ENCODE results near the gene SH3BGRL2. TPM values are rescaled to one million over a fixed set of nuclear protein-coding genes. Genes with fewer than 3 reads are reported as not detected.

Gene SH3BGRL2
- total and polyA plus RNA-seq, 2 of the 8 experiments (the other 6 are each of a cell fraction or from before 2014, with no cell fraction given), result 6.0 to 20.3 TPM

DNA sequence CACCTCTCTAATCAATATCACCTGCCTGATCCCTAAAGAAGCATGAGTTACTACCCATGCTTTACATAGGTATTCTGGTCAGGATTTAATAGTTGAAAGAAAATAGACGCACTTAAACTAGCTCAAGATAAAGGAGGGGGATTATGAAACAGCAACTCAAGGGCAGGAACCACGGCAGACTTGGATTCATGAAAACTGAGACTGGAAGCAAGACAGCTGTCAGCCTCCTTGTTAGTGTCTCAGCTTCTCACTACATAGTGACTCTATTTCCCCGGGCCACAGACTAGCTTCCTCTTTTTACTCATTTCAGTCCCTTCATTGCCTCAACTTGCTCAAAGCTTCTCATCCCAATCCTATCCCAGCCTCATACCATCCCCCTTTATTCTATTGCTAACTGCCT, 4.3 kb upstream of the SH3BGRL2 start:
- Histone ChIP-seq H2BK20ac (ENCODE audit: low read length) (no peak overlapping the region), H4K91ac (replicated peaks; ENCODE audit: insufficient read length, low read length) (no peak overlapping the region), H2BK120ac (replicated peaks; ENCODE audit: low read depth, low read length) (no peak overlapping the region), H3K14ac (ENCODE audit: insufficient read length) (no peak overlapping the region), H3K79me2 (ENCODE audit: control insufficient read depth in 1 of 2, insufficient read depth in 2 of 2, low read length in 2 of 2) (no peaks in the 10 kb centered on the region), H4K8ac (ENCODE audit: extremely low read depth, insufficient read depth, low read length) (no peak overlapping the region), H3K4ac (replicated peaks; ENCODE audit: insufficient read length, low read depth, low read length) (no peak overlapping the region), H3K9me3 (ENCODE audit: insufficient read depth in 2 of 2, low read depth in 1 of 2, low read length in 1 of 2) (no peaks in the 10 kb centered on the region), H2BK15ac (ENCODE audit: low read length) (no peak overlapping the region), H3K56ac (replicated peaks; ENCODE audit: insufficient read length, low read depth, low read length) (no peak overlapping the region), H4K20me1 (replicated peaks in 1 of 2; ENCODE audit: control insufficient read depth in 1 of 2, insufficient read depth in 2 of 2, low read length in 2 of 2) (no peaks in the 10 kb centered on the region), H2AK5ac (ENCODE audit: low read depth, low read length) (no peak overlapping the region), H3K4me3 (ENCODE audit: extremely low read depth in 1 of 4, insufficient read depth in 2 of 4, low read depth in 3 of 4, low read length in 4 of 4) (no peak overlapping the region), H3K27ac (ENCODE audit: low read depth, low read length) (no peak overlapping the region), H3K4me2 (ENCODE audit: insufficient read depth in 1 of 2, low read depth in 2 of 2, low read length in 2 of 2) (no peak overlapping the region), H2AFZ (ENCODE audit: low read length) (no peak overlapping the region), H3K36me3 (ENCODE audit: control insufficient read depth in 2 of 4, insufficient read depth in 4 of 4, low read length in 3 of 4) (no peaks in the 10 kb centered on the region), H3K9ac (replicated peaks in 1 of 4; ENCODE audit: extremely low read depth in 1 of 4, low read depth in 3 of 4, low read length in 3 of 4) (no peak overlapping the region), H3K18ac (ENCODE audit: extremely low read depth, low read length) (no peak overlapping the region), H3K23me2 (ENCODE audit: low read depth, low read length) (peaks cover 8% of the 10 kb centered on the region; the same call in 1 of the 2 replicates), H2BK12ac (ENCODE audit: low read depth, low read length) (no peak overlapping the region), H3K79me1 (ENCODE audit: low read depth, low read length) (no peaks in the 10 kb centered on the region), H2BK5ac (ENCODE audit: low read depth, low read length) (no peak overlapping the region), H3K27me3 (replicated peaks in 1 of 4; ENCODE audit: control insufficient read depth in 3 of 4, extremely low read depth in 1 of 4, insufficient read depth in 3 of 4, low read length in 3 of 4) (peaks cover 0 to 2% (median 0%) of the 10 kb centered on the region in 4 experiments; a peak in 1 of 7 replicates), H3K23ac (ENCODE audit: insufficient read length) (no peak overlapping the region), H3K4me1 (replicated peaks in 1 of 4; ENCODE audit: control insufficient read depth in 3 of 4, insufficient read depth in 4 of 4, low read length in 3 of 4) (no peaks in the 10 kb centered on the region; a peak in 1 of 7 replicates), H4K5ac (ENCODE audit: insufficient read length, low read depth, low read length) (no peak overlapping the region)
- no peak for FAIRE-seq
- POLR2A ChIA-PET (ENCODE audit: partially characterized antibody), result interaction anchor here (1.6 kb wide), 1 partner anchor 90 kb away, joined by 4 read pairs; the partner anchor contains the start of gene LCA5
- CTCF ChIA-PET (ENCODE audit: partially characterized antibody), result interaction anchor here (0.9 to 1.6 kb wide), 4 partner anchors 10 to 46 kb away, joined by 3 to 6 read pairs (median 4); no protein-coding TSS in a partner anchor
- WGBS, 2 experiments (ENCODE audit: extremely low coverage in 1 of 2, insufficient coverage in 1 of 2, insufficient read length in 1 of 2, insufficient replicate concordance in 2 of 2, low coverage in 1 of 2, low lambda C conversion rate in 2 of 2, missing lambda C conversion rate in 1 of 2), result 89% methylated on average over 3 of the region's 3 CpGs; no CpG with 5 or more reads in 1 of the 2 experiments
- no peak for DNase-seq (ENCODE audit: low read depth in 1 of 2, low spot score in 2 of 2)
- no peak for TF ChIP-seq BCL11A (IDR thresholded peaks at IDR 0.05; ENCODE audit: low read depth in 2 of 2, low read length in 2 of 2)
- TF ChIP-seq CBX5 (IDR thresholded peaks at IDR 0.05; ENCODE audit: low read depth, low read length), result no peak
- TF ChIP-seq RAD21 (IDR thresholded peaks at IDR 0.05 in 1 of 2, conservative IDR thresholded peaks at IDR 0.05 in 1 of 2; ENCODE audit: low read depth in 2 of 2, low read length in 2 of 2), result no peak
- TF ChIP-seq PHF8 (conservative IDR thresholded peaks at IDR 0.05; ENCODE audit: low read depth, low read length), result no peak
- TF ChIP-seq HDAC6 (IDR thresholded peaks at IDR 0.05; ENCODE audit: low read depth, low read length), result no peak
- TF ChIP-seq CTBP2 (IDR thresholded peaks at IDR 0.05; ENCODE audit: borderline replicate concordance, insufficient read depth, insufficient read length, low read length), result no peak
- TF ChIP-seq CBX8 (IDR thresholded peaks at IDR 0.05; ENCODE audit: borderline replicate concordance, low read depth, low read length), result no peak
- no peak for TF ChIP-seq NANOG (IDR thresholded peaks at IDR 0.05; ENCODE audit: insufficient read depth, low read depth, low read length, poor library complexity, severe bottlenecking)
- no peak for TF ChIP-seq EZH2 (IDR thresholded peaks at IDR 0.05; ENCODE audit: low read depth, low read length, severe bottlenecking)
- TF ChIP-seq HDAC2 (IDR thresholded peaks at IDR 0.05; ENCODE audit: borderline replicate concordance in 1 of 2, low read depth in 2 of 2, low read length in 2 of 2), result no peak
- TF ChIP-seq CHD1 (IDR thresholded peaks at IDR 0.05; ENCODE audit: low read depth, low read length), result no peak
- no peak for TF ChIP-seq RBBP5 (IDR thresholded peaks at IDR 0.05; ENCODE audit: borderline replicate concordance, low read depth, low read length)

Measured in H1 (cell line).